Loucy (cell line): ENCODE data around the gene CCDC160.
A peak's percentile ranks its signal among the peaks of the same experiment; 100 is the strongest.
"Not testable (repeated sequence)": the region's sequence is repeated elsewhere in the genome, so short reads cannot be mapped to it uniquely, and the experiment has no call there.

Experiments used
- H2AFZ ChIP-seq: fragments of 200-600 bp; sonication (generic); 2 replicates; pipeline ENCODE4 v1.6.0; 2016; ENCODE audit warnings: antibody characterized with exemption, mild to moderate bottlenecking, low read length, moderate library complexity
- H3F3A ChIP-seq: fragments of 200-600 bp; 2 replicates; pipeline ENCODE4 v1.6.0; 2016; ENCODE audit warnings: antibody characterized with exemption, low read depth, mild to moderate bottlenecking
- H3K27me3 ChIP-seq: fragments of 200-600 bp; sonication (generic); 2 replicates; pipeline ENCODE4 v1.6.1; 2014; ENCODE audit warnings: low read length, mild to moderate bottlenecking; ENCODE audit not compliant: insufficient read depth, poor library complexity, severe bottlenecking
- H3K36me3 ChIP-seq: fragments of 200-600 bp; sonication (generic); 2 replicates; pipeline ENCODE4 v1.6.1; 2016; ENCODE audit warnings: low read length; ENCODE audit not compliant: insufficient read depth
- H3K4me1 ChIP-seq: fragments of 200-600 bp; sonication (generic); 2 replicates; pipeline ENCODE4 v1.5.1; 2014; ENCODE audit warnings: low read length, mild to moderate bottlenecking; ENCODE audit not compliant: insufficient read depth, poor library complexity, severe bottlenecking
- H3K4me2 ChIP-seq: fragments of 200-600 bp; sonication (generic); 2 replicates; pipeline ENCODE4 v1.6.0; 2014; ENCODE audit warnings: antibody characterized with exemption, low read length, low read depth, mild to moderate bottlenecking; ENCODE audit not compliant: poor library complexity, severe bottlenecking
- H3K4me3 ChIP-seq: fragments of 200-600 bp; sonication (generic); 2 replicates; pipeline ENCODE4 v1.5.1; 2014; ENCODE audit warnings: low read length, mild to moderate bottlenecking, mixed read lengths; ENCODE audit not compliant: poor library complexity, severe bottlenecking
- H3K79me2 ChIP-seq: fragments of 200-600 bp; sonication (generic); 2 replicates; pipeline ENCODE4 v1.6.1; 2014; ENCODE audit warnings: low read length; ENCODE audit not compliant: insufficient read depth
- H3K9ac ChIP-seq: fragments of 200-600 bp; sonication (generic); 2 replicates; pipeline ENCODE4 v1.6.0; 2014; ENCODE audit warnings: mild to moderate bottlenecking, low read depth, low read length, moderate library complexity; ENCODE audit not compliant: poor library complexity, severe bottlenecking
- H3K9me2 ChIP-seq: fragments of 200-600 bp; sonication (generic); replicated peaks from 2 replicates; pipeline ENCODE4 v1.6.1; 2016; ENCODE audit warnings: low read depth, low read length, mixed read lengths
- H3K9me3 ChIP-seq: fragments of 200-600 bp; sonication (generic); 2 replicates; pipeline ENCODE4 v1.6.1; 2014; ENCODE audit warnings: mild to moderate bottlenecking, antibody characterized with exemption, low read length, low read depth; ENCODE audit not compliant: insufficient read depth
- H4K20me1 ChIP-seq: fragments of 200-600 bp; sonication (generic); 2 replicates; pipeline ENCODE4 v1.6.0; 2014; ENCODE audit warnings: antibody characterized with exemption, low read length, mild to moderate bottlenecking; ENCODE audit not compliant: insufficient read depth, poor library complexity, severe bottlenecking
- EZH2phosphoT487 ChIP-seq: fragments of 200-600 bp; IDR thresholded peaks from 2 replicates; pipeline ENCODE4 v1.6.1; 2018; ENCODE audit warnings: antibody characterized with exemption, mild to moderate bottlenecking, moderate library complexity, borderline replicate concordance
- TF ChIP-seq, protein P1 (sequence below): fragments of 200-600 bp; sonication (generic); conservative IDR thresholded peaks from 2 replicates; pipeline ENCODE4 v1.5.1; 2014; ENCODE audit warnings: mild to moderate bottlenecking, antibody characterized with exemption, low read length

The CCDC160 gene

DNA sequence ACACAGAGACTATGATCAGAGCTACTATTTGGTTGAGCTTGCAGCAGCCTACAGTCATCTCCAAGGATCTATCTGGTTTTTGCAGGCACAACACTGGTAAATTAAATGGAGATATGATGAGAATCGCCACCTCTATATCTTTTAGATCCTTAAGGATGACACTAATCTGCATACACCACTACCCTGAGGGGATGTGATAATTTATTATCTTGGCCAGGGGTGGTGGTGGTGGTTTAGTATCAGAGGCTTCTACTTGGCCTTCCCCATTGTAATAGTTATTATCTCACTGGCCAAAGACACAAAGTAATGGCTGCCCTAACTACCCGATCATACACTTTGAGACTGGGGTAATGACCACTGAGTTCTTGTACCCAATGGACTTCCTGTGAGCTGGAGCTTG lies 21.2 kb downstream of the CCDC160 start:
- TF ChIP-seq EZH2phosphoT487, result no peak
- TF ChIP-seq, protein P1, sequence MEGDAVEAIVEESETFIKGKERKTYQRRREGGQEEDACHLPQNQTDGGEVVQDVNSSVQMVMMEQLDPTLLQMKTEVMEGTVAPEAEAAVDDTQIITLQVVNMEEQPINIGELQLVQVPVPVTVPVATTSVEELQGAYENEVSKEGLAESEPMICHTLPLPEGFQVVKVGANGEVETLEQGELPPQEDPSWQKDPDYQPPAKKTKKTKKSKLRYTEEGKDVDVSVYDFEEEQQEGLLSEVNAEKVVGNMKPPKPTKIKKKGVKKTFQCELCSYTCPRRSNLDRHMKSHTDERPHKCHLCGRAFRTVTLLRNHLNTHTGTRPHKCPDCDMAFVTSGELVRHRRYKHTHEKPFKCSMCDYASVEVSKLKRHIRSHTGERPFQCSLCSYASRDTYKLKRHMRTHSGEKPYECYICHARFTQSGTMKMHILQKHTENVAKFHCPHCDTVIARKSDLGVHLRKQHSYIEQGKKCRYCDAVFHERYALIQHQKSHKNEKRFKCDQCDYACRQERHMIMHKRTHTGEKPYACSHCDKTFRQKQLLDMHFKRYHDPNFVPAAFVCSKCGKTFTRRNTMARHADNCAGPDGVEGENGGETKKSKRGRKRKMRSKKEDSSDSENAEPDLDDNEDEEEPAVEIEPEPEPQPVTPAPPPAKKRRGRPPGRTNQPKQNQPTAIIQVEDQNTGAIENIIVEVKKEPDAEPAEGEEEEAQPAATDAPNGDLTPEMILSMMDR, result no peak
- Histone ChIP-seq H3K4me3 (no peak overlapping the region), H4K20me1 (no peaks in the 10 kb centered on the region), H3K79me2 (no peaks in the 10 kb centered on the region), H3F3A (no peaks in the 10 kb centered on the region), H3K27me3 (no peaks in the 10 kb centered on the region), H3K4me1 (no peaks in the 10 kb centered on the region), H3K36me3 (no peaks in the 10 kb centered on the region), H3K9me3 (no peaks in the 10 kb centered on the region), H3K4me2 (no peak overlapping the region), H2AFZ (no peak overlapping the region), H3K9me2 (no peaks in the 10 kb centered on the region), H3K9ac (no peak overlapping the region)

DNA sequence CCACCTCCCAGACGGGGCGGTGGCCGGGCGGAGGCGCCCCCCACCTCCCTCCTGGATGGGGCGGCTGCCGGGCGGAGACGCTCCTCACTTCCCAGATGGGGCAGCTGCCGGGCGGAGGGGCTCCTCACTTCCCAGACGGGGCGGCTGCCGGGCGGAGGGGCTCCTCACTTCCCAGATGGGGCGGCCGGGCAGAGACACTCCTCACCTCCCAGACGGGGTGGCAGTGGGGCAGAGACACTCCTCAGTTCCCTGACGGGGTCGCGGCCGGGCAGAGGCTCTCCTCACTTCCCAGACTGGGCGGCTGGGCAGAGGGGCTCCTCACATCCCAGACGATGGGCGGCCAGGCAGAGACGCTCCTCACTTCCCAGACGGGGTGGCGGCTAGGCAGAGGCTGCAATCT lies 49.0 kb downstream of the CCDC160 start:
- H3K9ac ChIP-seq, H3K79me2 ChIP-seq, H3K9me3 ChIP-seq, H4K20me1 ChIP-seq, H3K9me2 ChIP-seq, H3K4me1 ChIP-seq, H3K4me3 ChIP-seq, H3K27me3 ChIP-seq, H2AFZ ChIP-seq, H3F3A ChIP-seq, H3K4me2 ChIP-seq, H3K36me3 ChIP-seq: not testable (repeated sequence)

DNA sequence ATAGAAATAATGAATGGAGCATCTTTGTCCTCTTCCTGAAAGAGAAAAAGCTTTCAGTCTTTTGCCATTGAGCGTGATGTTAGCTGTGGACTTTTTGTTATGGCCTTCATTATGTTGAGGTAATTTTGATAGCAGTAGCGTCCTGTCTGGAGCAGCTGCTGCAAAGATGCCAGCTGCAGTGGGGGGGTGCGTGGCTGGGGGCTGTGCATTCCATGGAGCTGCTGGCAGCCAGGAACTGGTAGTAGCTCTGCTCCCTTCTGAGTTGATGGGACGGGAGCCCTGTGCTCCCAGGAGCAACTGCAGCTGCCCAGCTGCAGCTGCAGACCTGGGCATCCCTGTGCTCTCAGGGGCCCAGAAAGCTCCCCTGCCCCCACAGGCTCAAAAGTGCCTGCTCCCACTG lies 50.4 kb downstream of the CCDC160 start:
- H3K4me2 ChIP-seq, result no peak overlapping the region
- H3K79me2 ChIP-seq, result no peaks in the 10 kb centered on the region

DNA sequence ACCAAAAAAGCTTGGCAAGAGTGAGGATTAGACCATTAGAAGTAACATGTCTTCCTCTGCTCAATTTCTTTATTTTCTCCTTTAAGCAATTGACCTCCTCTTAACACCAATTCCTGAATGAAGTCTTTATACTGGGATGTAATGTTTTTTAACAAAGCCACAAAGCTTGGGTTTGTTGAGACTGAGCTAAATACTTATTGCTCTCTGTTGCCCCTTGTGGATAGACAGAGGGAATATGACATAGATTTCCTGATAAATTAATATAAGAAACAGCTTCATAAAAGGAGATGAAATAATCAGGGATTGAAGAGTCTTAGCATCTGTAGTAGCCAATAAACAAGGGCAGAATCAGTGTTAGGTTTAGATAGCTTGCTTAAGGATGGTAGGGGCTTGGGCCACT lies 57.6 kb downstream of the CCDC160 start:
- Histone ChIP-seq H3K4me2 (no peak overlapping the region), H4K20me1 (no peaks in the 10 kb centered on the region), H2AFZ (no peak overlapping the region), H3F3A (no peaks in the 10 kb centered on the region), H3K36me3 (no peaks in the 10 kb centered on the region), H3K4me1 (no peaks in the 10 kb centered on the region), H3K79me2 (no peaks in the 10 kb centered on the region), H3K4me3 (no peak overlapping the region), H3K27me3 (no peaks in the 10 kb centered on the region), H3K9me2 (no peaks in the 10 kb centered on the region), H3K9me3 (no peaks in the 10 kb centered on the region), H3K9ac (no peak overlapping the region)
- TF ChIP-seq, protein P1, result peak; percentile 47; the same call in 1 of the 2 replicates
- no peak for TF ChIP-seq EZH2phosphoT487

More for the DNA sequence above, 50.4 kb downstream of the CCDC160 start:
- H2AFZ ChIP-seq, result no peak overlapping the region
- H3K27me3 ChIP-seq, result no peaks in the 10 kb centered on the region
- no peak overlapping the region for H3K9ac ChIP-seq
- no peaks in the 10 kb centered on the region for H3K9me3 ChIP-seq
- H3K36me3 ChIP-seq, result no peaks in the 10 kb centered on the region
- H3K4me1 ChIP-seq, result no peaks in the 10 kb centered on the region
- H3F3A ChIP-seq, result no peaks in the 10 kb centered on the region
- H4K20me1 ChIP-seq, result no peaks in the 10 kb centered on the region
- TF ChIP-seq, protein P1, result no peak
- TF ChIP-seq EZH2phosphoT487, result no peak
- no peak overlapping the region for H3K4me3 ChIP-seq
- H3K9me2 ChIP-seq, result no peaks in the 10 kb centered on the region
